Gastrocnemius medialis (tissue), 4 donors: ENCODE measurements around the gene TMEM165.

ENCODE experiments used
- POLR2A ChIP-seq, 2 donors: fragments of 450-650 bp; IDR thresholded peaks; one replicate each; pipeline ENCODE4 v1.6.1; 2017; ENCODE audit warnings: antibody characterized with exemption in 2 of 2, mild to moderate bottlenecking in 2 of 2, moderate library complexity in 2 of 2
- TF ChIP-seq, protein P1 (sequence below), 5 experiments: fragments of 450-650 bp in 3 of 5; fragments of 200-600 bp in 2 of 5; sonication (generic) in 2 of 5; IDR thresholded peaks in 4 of 5; conservative IDR thresholded peaks in 1 of 5; 1 replicate in 4 of 5; 2 replicates in 1 of 5; pipeline ENCODE4 v1.5.1; 2016 to 2019; ENCODE audit warnings: antibody characterized with exemption in 5 of 5, mild to moderate bottlenecking in 3 of 5, moderate library complexity in 3 of 5

DNA sequence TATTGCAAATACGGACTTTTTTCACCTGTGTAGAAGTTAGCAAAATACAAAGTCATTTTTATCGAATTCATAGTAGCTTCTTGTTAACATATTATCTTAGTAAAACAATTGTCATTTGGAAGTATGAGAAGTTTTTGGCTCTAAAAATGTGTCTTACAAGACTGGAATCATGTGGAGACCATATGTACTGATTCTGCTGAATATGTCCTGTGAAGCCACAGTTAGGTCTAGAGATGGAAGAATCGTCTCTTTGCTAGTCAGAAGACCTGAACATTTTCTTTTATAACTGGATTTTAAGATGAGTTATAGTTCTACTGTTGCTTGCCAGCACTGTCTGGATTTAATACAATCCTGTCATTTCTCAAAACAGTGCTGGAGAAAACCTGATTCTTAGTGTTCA lies 29.0 kb downstream of the TMEM165 start:
- TF ChIP-seq, protein P1, sequence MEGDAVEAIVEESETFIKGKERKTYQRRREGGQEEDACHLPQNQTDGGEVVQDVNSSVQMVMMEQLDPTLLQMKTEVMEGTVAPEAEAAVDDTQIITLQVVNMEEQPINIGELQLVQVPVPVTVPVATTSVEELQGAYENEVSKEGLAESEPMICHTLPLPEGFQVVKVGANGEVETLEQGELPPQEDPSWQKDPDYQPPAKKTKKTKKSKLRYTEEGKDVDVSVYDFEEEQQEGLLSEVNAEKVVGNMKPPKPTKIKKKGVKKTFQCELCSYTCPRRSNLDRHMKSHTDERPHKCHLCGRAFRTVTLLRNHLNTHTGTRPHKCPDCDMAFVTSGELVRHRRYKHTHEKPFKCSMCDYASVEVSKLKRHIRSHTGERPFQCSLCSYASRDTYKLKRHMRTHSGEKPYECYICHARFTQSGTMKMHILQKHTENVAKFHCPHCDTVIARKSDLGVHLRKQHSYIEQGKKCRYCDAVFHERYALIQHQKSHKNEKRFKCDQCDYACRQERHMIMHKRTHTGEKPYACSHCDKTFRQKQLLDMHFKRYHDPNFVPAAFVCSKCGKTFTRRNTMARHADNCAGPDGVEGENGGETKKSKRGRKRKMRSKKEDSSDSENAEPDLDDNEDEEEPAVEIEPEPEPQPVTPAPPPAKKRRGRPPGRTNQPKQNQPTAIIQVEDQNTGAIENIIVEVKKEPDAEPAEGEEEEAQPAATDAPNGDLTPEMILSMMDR (IDR thresholded peaks at IDR 0.05 in 4 of 5, conservative IDR thresholded peaks at IDR 0.05 in 1 of 5) = no peak
- TF ChIP-seq POLR2A (IDR thresholded peaks at IDR 0.05) = no peak
